Peyer's patch (tissue), 4 donors: ENCODE results near the gene FAM136A.

Experiments
- POLR2A ChIP-seq, 2 donors: fragments of 450-650 bp; IDR thresholded peaks; one replicate each; pipeline ENCODE4 v1.5.1; 2017; ENCODE audit warnings: antibody characterized with exemption in 2 of 2, mild to moderate bottlenecking in 2 of 2, moderate library complexity in 2 of 2
- TF ChIP-seq, protein P1 (sequence below), 6 experiments: fragments of 450-650 bp in 4 of 6; fragments of 200-600 bp in 2 of 6; sonication (generic) in 1 of 6; IDR thresholded peaks; one replicate each; pipeline ENCODE4 v1.5.1; 2017 to 2019; ENCODE audit warnings: antibody characterized with exemption in 6 of 6, mild to moderate bottlenecking in 3 of 6, moderate library complexity in 1 of 6

- TF ChIP-seq, protein P1, sequence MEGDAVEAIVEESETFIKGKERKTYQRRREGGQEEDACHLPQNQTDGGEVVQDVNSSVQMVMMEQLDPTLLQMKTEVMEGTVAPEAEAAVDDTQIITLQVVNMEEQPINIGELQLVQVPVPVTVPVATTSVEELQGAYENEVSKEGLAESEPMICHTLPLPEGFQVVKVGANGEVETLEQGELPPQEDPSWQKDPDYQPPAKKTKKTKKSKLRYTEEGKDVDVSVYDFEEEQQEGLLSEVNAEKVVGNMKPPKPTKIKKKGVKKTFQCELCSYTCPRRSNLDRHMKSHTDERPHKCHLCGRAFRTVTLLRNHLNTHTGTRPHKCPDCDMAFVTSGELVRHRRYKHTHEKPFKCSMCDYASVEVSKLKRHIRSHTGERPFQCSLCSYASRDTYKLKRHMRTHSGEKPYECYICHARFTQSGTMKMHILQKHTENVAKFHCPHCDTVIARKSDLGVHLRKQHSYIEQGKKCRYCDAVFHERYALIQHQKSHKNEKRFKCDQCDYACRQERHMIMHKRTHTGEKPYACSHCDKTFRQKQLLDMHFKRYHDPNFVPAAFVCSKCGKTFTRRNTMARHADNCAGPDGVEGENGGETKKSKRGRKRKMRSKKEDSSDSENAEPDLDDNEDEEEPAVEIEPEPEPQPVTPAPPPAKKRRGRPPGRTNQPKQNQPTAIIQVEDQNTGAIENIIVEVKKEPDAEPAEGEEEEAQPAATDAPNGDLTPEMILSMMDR (IDR thresholded peaks at IDR 0.05): no peak
- no peak for TF ChIP-seq POLR2A (IDR thresholded peaks at IDR 0.05)
Measured at GRCh38 chr2:70310899-70311298, 9.0 kb upstream of the FAM136A start.
